A673 (cell line): ENCODE measurements around the gene STXBP5L. TPM values are rescaled to one million over a fixed set of nuclear protein-coding genes. Genes with fewer than 3 reads are reported as not detected.

Source experiments
- BruUV-seq: library from RNA; stranded (reverse); fragments of 400-500 nt; replicated peaks from 2 replicates; lab custom pipeline; 2021; lab: Mats Ljungman, UMichigan
- CTCF ChIA-PET: fragments of 300-600 bp; sonication (Branson Sonifier 250); formaldehyde crosslinking; loops from one replicate; lab custom pipeline; 2022; ENCODE audit warnings: antibody characterized with exemption; lab: Charles Lee
- POLR2A ChIA-PET: fragments of 300-600 bp; sonication (Branson Sonifier 250); formaldehyde crosslinking; loops from one replicate; lab custom pipeline; 2022; ENCODE audit warnings: antibody characterized with exemption; ENCODE audit not compliant: low non-redundant PET; lab: Charles Lee
- DNase-seq: peaks from one replicate; pipeline ENCODE4 v3.0.0-alpha.2; 2015; ENCODE audit warnings: low spot score
- H3K27ac ChIP-seq: fragments of 200-600 bp; sonication (generic); 2 replicates; pipeline ENCODE4 v1.5.1; 2016; ENCODE audit warnings: mixed run types, low read depth, mild to moderate bottlenecking, mixed read lengths, antibody characterized with exemption, low read length; ENCODE audit not compliant: poor library complexity, severe bottlenecking
- H3K27me3 ChIP-seq: fragments of 200-600 bp; sonication (generic); replicated peaks from 2 replicates; pipeline ENCODE4 v1.6.1; 2017; ENCODE audit warnings: mixed run types, low read depth, mild to moderate bottlenecking, mixed read lengths, antibody characterized with exemption, low read length; ENCODE audit not compliant: insufficient read depth, poor library complexity
- H3K36me3 ChIP-seq: fragments of 200-600 bp; sonication (generic); 2 replicates; pipeline ENCODE4 v1.6.1; 2016; ENCODE audit warnings: mixed run types, mild to moderate bottlenecking, mixed read lengths, antibody characterized with exemption, low read length; ENCODE audit not compliant: insufficient read depth, poor library complexity, severe bottlenecking
- H3K4me1 ChIP-seq: fragments of 200-600 bp; sonication (generic); 2 replicates; pipeline ENCODE4 v1.6.1; 2017; ENCODE audit warnings: mixed run types, mild to moderate bottlenecking, mixed read lengths, antibody characterized with exemption, low read length; ENCODE audit not compliant: insufficient read depth, poor library complexity, severe bottlenecking
- H3K4me3 ChIP-seq: fragments of 200-600 bp; sonication (generic); 2 replicates; pipeline ENCODE4 v1.5.1; 2016; ENCODE audit warnings: low read depth, mixed run types, mild to moderate bottlenecking, mixed read lengths, low read length; ENCODE audit not compliant: poor library complexity, severe bottlenecking
- H3K9me3 ChIP-seq: fragments of 200-600 bp; sonication (generic); 2 replicates; pipeline ENCODE4 v1.6.1; 2016; ENCODE audit warnings: mixed run types, low read depth, mild to moderate bottlenecking, mixed read lengths, antibody characterized with exemption, low read length; ENCODE audit not compliant: poor library complexity, severe bottlenecking
- CTCF ChIP-seq: fragments of 300-800, 200-600 bp; sonication (generic); conservative IDR thresholded peaks from 2 replicates; pipeline ENCODE4 v1.5.1; 2017; ENCODE audit warnings: low read depth, mild to moderate bottlenecking, antibody characterized with exemption, low read length, moderate library complexity, mixed read lengths
- EZH2 ChIP-seq: fragments of 200-600 bp; sonication (generic); IDR thresholded peaks from 2 replicates; pipeline ENCODE4 v1.6.1; 2017; ENCODE audit warnings: borderline replicate concordance, low read depth, mild to moderate bottlenecking, mixed read lengths, antibody characterized with exemption, low read length; ENCODE audit not compliant: poor library complexity, severe bottlenecking
- intact Hi-C: fragments of 100-400 bp; cut with micrococcal nuclease; formaldehyde crosslinking; loops from one replicate; pipeline ENCODE4 v1.10.0; 2022; ENCODE audit not compliant: unreplicated experiment
- total RNA-seq: library from RNA; stranded (reverse); gene quantifications from 2 replicates; pipeline ENCODE4 v1.2.3, GENCODE V29; 2021

The STXBP5L gene
- total RNA-seq, 1 experiment from 2014 or later, result not detected

DNA sequence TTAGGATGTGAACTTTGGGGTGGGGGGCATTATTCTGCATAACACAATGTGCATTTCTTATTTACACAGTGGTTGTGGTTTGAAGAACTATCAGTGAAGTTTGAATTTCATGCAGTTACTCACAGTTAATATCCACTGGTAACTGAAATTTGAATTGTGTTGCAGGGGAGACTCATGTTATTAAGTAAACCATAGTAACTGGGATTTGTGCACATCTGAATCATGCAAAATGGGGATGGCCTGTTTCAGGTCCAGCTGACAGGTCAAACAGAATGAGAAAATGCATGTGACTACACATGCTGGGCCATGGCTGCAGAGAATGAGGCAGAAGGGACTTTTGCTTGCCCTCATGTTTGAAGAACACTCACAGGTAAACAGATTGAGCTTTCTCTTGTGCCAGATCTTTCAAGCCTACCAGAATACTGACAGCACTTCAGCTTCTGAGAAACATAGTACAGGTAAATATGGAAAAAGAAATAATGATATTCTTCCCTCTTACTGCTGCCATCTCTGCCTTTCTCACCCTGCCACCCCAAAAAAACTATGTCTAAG is 522.7 kb downstream of the STXBP5L start:
- no peak for TF ChIP-seq CTCF
- no peak for TF ChIP-seq EZH2
- no peaks in the 10 kb centered on the region for H3K4me1 ChIP-seq
- no peak overlapping the region for H3K27ac ChIP-seq
- H3K36me3 ChIP-seq, result peaks cover 21% of the 10 kb centered on the region
- DNase-seq, result no peak
- intact Hi-C loops, result no loop called here
- no TSS peak for BruUV-seq
- ChIA-PET CTCF (no interaction called here), POLR2A (no interaction called here)
- H3K27me3 ChIP-seq, result no peaks in the 10 kb centered on the region
- H3K4me3 ChIP-seq, result no peak overlapping the region
- H3K9me3 ChIP-seq, result no peaks in the 10 kb centered on the region

- Histone ChIP-seq H3K4me3 (no peak overlapping the region), H3K27ac (no peak overlapping the region), H3K27me3 (no peaks in the 10 kb centered on the region), H3K9me3 (no peaks in the 10 kb centered on the region), H3K36me3 (peaks cover 26% of the 10 kb centered on the region), H3K4me1 (no peaks in the 10 kb centered on the region)
- ChIA-PET CTCF (no interaction called here), POLR2A (no interaction called here)
- intact Hi-C loops, result no loop called here
- no peak for DNase-seq
- BruUV-seq, result no TSS peak
- TF ChIP-seq EZH2 (no peak), CTCF (no peak)
Observed at GRCh38 chr3:121431726-121432517, 523.9 kb downstream of the STXBP5L start.

GRCh38 chr3:121436074-121436473 is 528.1 kb downstream of the STXBP5L start:
- H3K27me3 ChIP-seq, result no peaks in the 10 kb centered on the region
- ChIA-PET CTCF (no interaction called here), POLR2A (no interaction called here)
- H3K4me1 ChIP-seq, result no peaks in the 10 kb centered on the region
- intact Hi-C loops, result no loop called here
- DNase-seq, result no peak
- H3K9me3 ChIP-seq, result no peaks in the 10 kb centered on the region
- no peak for TF ChIP-seq EZH2
- no peak for TF ChIP-seq CTCF
- no peak overlapping the region for H3K27ac ChIP-seq
- no TSS peak for BruUV-seq
- H3K36me3 ChIP-seq, result peaks cover 25% of the 10 kb centered on the region
- no peak overlapping the region for H3K4me3 ChIP-seq
